Caco-2 (cell line): ENCODE results near the gene JARID2. TPM values are rescaled to one million over a fixed set of nuclear protein-coding genes. Genes with fewer than 3 reads are reported as not detected.

Experiments
- BruUV-seq: library from RNA; stranded (reverse); fragments of 400-500 nt; replicated peaks from 2 replicates; lab custom pipeline; 2021; lab: Mats Ljungman, UMichigan
- CTCF ChIA-PET: fragments of 300-600 bp; sonication (Branson Sonifier 250); formaldehyde crosslinking; loops from one replicate; lab custom pipeline; 2022; ENCODE audit warnings: antibody characterized with exemption; lab: Charles Lee
- POLR2A ChIA-PET: fragments of 300-600 bp; sonication (Branson Sonifier 250); formaldehyde crosslinking; loops from one replicate; lab custom pipeline; 2022; ENCODE audit warnings: antibody characterized with exemption; lab: Charles Lee
- DNase-seq, 2 experiments: peaks; one replicate each; pipeline versions ENCODE4 v3.0.0 to v3.0.0-alpha.2; 2020 to 2022
- H3K27me3 ChIP-seq: replicated peaks from 2 replicates; pipeline ENCODE4 v1.6.0; 2011; ENCODE audit warnings: low read length; ENCODE audit not compliant: control insufficient read depth, insufficient read depth
- H3K36me3 ChIP-seq: 2 replicates; pipeline ENCODE4 v1.5.1; 2011; ENCODE audit warnings: low read length; ENCODE audit not compliant: control insufficient read depth, insufficient read depth
- H3K4me1 ChIP-seq: fragments of 250-450 bp; sonication (Bioruptor Pico); 2 replicates; pipeline ENCODE4 v1.5.1; 2020; ENCODE audit warnings: mild to moderate bottlenecking
- H3K4me3 ChIP-seq: 2 replicates; pipeline ENCODE4 v1.5.1; 2011; ENCODE audit warnings: low read depth, mild to moderate bottlenecking, control low read depth, low read length
- H3K9me3 ChIP-seq: fragments of 250-450 bp; sonication (Bioruptor Pico); 2 replicates; pipeline ENCODE4 v1.5.1; 2020; ENCODE audit warnings: mild to moderate bottlenecking, moderate library complexity
- H3K27ac Mint-ChIP-seq: one replicate; pipeline ENCODE4 v1.8.0; 2022; ENCODE audit warnings: mixed read lengths; ENCODE audit not compliant: unreplicated experiment
- H3K27me3 Mint-ChIP-seq: one replicate; pipeline ENCODE4 v1.8.0; 2022; ENCODE audit warnings: mixed read lengths; ENCODE audit not compliant: insufficient read depth, unreplicated experiment
- H3K36me3 Mint-ChIP-seq: one replicate; pipeline ENCODE4 v1.8.0; 2022; ENCODE audit warnings: mild to moderate bottlenecking, mixed read lengths; ENCODE audit not compliant: insufficient read depth, unreplicated experiment
- H3K4me1 Mint-ChIP-seq: one replicate; pipeline ENCODE4 v1.8.0; 2022; ENCODE audit warnings: low read depth, mixed read lengths; ENCODE audit not compliant: unreplicated experiment
- H3K4me3 Mint-ChIP-seq: one replicate; pipeline ENCODE4 v1.8.0; 2022; ENCODE audit warnings: mild to moderate bottlenecking, moderate library complexity, mixed read lengths; ENCODE audit not compliant: unreplicated experiment
- H3K9me3 Mint-ChIP-seq: one replicate; pipeline ENCODE4 v1.8.0; 2022; ENCODE audit warnings: mixed read lengths; ENCODE audit not compliant: unreplicated experiment
- intact Hi-C: fragments of 100-400 bp; cut with micrococcal nuclease; formaldehyde crosslinking; loops from one replicate; pipeline ENCODE4 v1.10.0; 2022; ENCODE audit not compliant: unreplicated experiment
- total RNA-seq: library from RNA; stranded (reverse); gene quantifications from 2 replicates; pipeline ENCODE4 v1.2.3, GENCODE V29; 2022
- TF ChIP-seq, protein P1 (sequence below), 2 experiments: fragments of 200-600 bp in 1 of 2; IDR thresholded peaks; 1 replicate in 1 of 2; 2 replicates in 1 of 2; pipeline versions ENCODE4 v1.5.1 to v1.8.0; 2011 to 2022; ENCODE audit warnings: antibody characterized with exemption in 1 of 2, control low read depth in 1 of 2, inconsistent platforms in 1 of 2, low read depth in 1 of 2, low read length in 1 of 2, mild to moderate bottlenecking in 1 of 2, moderate library complexity in 1 of 2; ENCODE audit not compliant: insufficient read depth in 1 of 2, severe bottlenecking in 1 of 2, unreplicated experiment in 1 of 2

Gene JARID2
- total RNA-seq, 1 experiment from 2014 or later: 18.3 TPM

- Mint-ChIP-seq H3K4me1 (peaks cover 3% of the 10 kb centered on the region), H3K27me3 (no peaks in the 10 kb centered on the region), H3K36me3 (no peaks in the 10 kb centered on the region), H3K9me3 (no peaks in the 10 kb centered on the region), H3K4me3 (no peak overlapping the region), H3K27ac (no peak overlapping the region)
- Histone ChIP-seq H3K9me3 (no peaks in the 10 kb centered on the region), H3K36me3 (no peaks in the 10 kb centered on the region; the same call in 1 of the 2 replicates), H3K27me3 (no peaks in the 10 kb centered on the region), H3K4me1 (peaks cover 15% of the 10 kb centered on the region), H3K4me3 (no peak overlapping the region)
- POLR2A ChIA-PET: no interaction called here
- TF ChIP-seq, protein P1, sequence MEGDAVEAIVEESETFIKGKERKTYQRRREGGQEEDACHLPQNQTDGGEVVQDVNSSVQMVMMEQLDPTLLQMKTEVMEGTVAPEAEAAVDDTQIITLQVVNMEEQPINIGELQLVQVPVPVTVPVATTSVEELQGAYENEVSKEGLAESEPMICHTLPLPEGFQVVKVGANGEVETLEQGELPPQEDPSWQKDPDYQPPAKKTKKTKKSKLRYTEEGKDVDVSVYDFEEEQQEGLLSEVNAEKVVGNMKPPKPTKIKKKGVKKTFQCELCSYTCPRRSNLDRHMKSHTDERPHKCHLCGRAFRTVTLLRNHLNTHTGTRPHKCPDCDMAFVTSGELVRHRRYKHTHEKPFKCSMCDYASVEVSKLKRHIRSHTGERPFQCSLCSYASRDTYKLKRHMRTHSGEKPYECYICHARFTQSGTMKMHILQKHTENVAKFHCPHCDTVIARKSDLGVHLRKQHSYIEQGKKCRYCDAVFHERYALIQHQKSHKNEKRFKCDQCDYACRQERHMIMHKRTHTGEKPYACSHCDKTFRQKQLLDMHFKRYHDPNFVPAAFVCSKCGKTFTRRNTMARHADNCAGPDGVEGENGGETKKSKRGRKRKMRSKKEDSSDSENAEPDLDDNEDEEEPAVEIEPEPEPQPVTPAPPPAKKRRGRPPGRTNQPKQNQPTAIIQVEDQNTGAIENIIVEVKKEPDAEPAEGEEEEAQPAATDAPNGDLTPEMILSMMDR (IDR thresholded peaks at IDR 0.05; ENCODE audit: insufficient read depth in 1 of 2, low read depth in 1 of 2, low read length in 1 of 2, severe bottlenecking in 1 of 2, unreplicated experiment in 1 of 2): no peak
- intact Hi-C loops: no loop called here
- BruUV-seq: no TSS peak
- CTCF ChIA-PET: no interaction called here
- no peak for DNase-seq
Observed at GRCh38 chr6:15364401-15365037, 118.7 kb downstream of the JARID2 start.

DNA sequence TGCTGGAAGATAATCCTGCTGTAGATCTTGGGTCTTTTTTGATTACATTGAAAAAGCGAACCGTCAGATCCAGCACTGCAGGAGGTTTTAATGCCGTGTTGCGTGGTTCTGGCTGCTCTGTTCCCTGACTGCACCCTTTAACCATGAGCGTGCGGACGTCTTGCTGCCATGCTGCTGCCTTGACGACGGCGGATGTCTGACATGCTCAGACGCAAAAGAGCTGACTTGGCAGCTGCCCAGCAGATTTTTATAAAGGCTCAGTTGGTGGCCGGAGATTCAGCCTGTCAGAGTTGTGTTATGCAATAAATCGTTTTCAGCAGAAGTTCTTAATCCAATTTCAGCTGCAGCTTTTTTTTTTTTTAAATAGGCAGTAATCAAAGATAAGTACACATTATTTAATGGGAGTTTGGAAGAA is 119.4 kb downstream of the JARID2 start:
- ChIA-PET POLR2A (no interaction called here), CTCF (no interaction called here)
- Histone ChIP-seq H3K4me3 (no peak overlapping the region), H3K9me3 (no peaks in the 10 kb centered on the region), H3K27me3 (no peaks in the 10 kb centered on the region), H3K4me1 (peaks cover 15% of the 10 kb centered on the region), H3K36me3 (no peaks in the 10 kb centered on the region; the same call in 1 of the 2 replicates)
- Mint-ChIP-seq H3K27me3 (no peaks in the 10 kb centered on the region), H3K4me3 (no peak overlapping the region), H3K4me1 (peaks cover 7% of the 10 kb centered on the region), H3K27ac (no peak overlapping the region), H3K36me3 (no peaks in the 10 kb centered on the region), H3K9me3 (no peaks in the 10 kb centered on the region)
- intact Hi-C loops: no loop called here
- DNase-seq: no peak
- BruUV-seq: no TSS peak
- TF ChIP-seq, protein P1 (IDR thresholded peaks at IDR 0.05; ENCODE audit: insufficient read depth in 1 of 2, low read depth in 1 of 2, low read length in 1 of 2, severe bottlenecking in 1 of 2, unreplicated experiment in 1 of 2): no peak

GRCh38 chr6:15366003-15366535 is 120.2 kb downstream of the JARID2 start:
- H3K27ac Mint-ChIP-seq: no peak overlapping the region
- H3K36me3 Mint-ChIP-seq: no peaks in the 10 kb centered on the region
- no peak for DNase-seq
- Histone ChIP-seq H3K9me3 (no peaks in the 10 kb centered on the region), H3K27me3 (no peaks in the 10 kb centered on the region), H3K4me1 (peaks cover 15% of the 10 kb centered on the region), H3K36me3 (no peaks in the 10 kb centered on the region; the same call in 1 of the 2 replicates), H3K4me3 (no peak overlapping the region)
- CTCF ChIA-PET: no interaction called here
- peaks cover 7% of the 10 kb centered on the region for H3K4me1 Mint-ChIP-seq
- BruUV-seq: no TSS peak
- POLR2A ChIA-PET: no interaction called here
- no peaks in the 10 kb centered on the region for H3K9me3 Mint-ChIP-seq
- no peak overlapping the region for H3K4me3 Mint-ChIP-seq
- no peaks in the 10 kb centered on the region for H3K27me3 Mint-ChIP-seq
- intact Hi-C loops: no loop called here
- TF ChIP-seq, protein P1 (IDR thresholded peaks at IDR 0.05; ENCODE audit: insufficient read depth in 1 of 2, low read depth in 1 of 2, low read length in 1 of 2, severe bottlenecking in 1 of 2, unreplicated experiment in 1 of 2): no peak
